Measurements from ENCODE around the gene ZNF219. TPM values are rescaled to one million over a fixed set of nuclear protein-coding genes. Genes with fewer than 3 reads are reported as not detected.

Gene ZNF219
- total and polyA plus RNA-seq, 2 of the 13 experiments (the other 11 are each of a cell fraction or from before 2014, with no cell fraction given) = 34.5 to 36.6 TPM

DNA sequence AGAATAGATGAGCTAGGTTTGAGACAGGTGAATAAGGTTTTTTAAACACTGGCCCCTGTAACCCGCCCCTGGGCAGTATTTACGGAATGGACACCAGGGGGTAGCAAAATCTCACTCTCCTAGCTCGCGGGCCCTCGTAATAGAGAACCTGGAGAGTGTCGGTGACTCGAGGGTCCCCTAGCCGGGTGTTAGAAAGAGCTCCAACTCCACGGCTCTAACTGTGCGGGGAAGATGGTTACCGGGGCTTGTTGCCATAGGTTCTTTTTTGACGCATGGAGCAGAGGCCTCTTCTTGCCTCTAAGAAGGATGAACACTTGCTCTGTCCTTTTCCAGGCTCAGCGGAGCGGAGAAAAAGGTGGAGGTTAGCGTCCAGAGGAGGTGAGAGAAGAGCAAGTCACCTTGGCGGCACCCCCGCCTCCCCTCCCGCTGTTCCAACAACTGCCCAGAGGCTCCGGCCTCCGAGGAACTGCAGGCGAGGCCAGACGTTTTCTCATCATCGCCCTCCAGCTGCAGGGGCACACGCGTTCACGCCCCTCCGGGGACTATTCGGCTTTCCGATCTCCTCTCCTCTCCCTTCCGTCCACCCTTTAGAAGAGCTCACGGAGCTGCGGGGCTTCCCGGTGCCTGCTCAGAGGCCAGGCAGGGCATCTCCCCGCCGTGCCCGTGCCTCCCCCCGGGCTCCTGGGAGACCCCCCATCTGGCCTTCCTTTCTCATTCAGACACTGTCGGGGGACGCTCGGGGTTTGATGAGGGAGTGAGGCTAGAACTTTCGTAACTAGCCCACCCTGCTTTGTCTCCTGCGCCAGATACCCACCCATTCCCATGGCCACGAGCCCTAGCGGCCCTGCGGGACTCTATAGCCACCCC is 29.7 kb downstream of the ZNF219 start (continued):
- no peak for TF ChIP-seq NFAT5 (CRISPR knock-in tag; IDR thresholded peaks at IDR 0.05)
- TF ChIP-seq, protein P1, sequence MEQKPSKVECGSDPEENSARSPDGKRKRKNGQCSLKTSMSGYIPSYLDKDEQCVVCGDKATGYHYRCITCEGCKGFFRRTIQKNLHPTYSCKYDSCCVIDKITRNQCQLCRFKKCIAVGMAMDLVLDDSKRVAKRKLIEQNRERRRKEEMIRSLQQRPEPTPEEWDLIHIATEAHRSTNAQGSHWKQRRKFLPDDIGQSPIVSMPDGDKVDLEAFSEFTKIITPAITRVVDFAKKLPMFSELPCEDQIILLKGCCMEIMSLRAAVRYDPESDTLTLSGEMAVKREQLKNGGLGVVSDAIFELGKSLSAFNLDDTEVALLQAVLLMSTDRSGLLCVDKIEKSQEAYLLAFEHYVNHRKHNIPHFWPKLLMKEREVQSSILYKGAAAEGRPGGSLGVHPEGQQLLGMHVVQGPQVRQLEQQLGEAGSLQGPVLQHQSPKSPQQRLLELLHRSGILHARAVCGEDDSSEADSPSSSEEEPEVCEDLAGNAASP (CRISPR knock-in tag; IDR thresholded peaks at IDR 0.05; ENCODE audit: borderline replicate concordance) = no peak
- no peak for TF ChIP-seq ZBTB26 (CRISPR knock-in tag; IDR thresholded peaks at IDR 0.05; ENCODE audit: borderline replicate concordance)
- TF ChIP-seq U2AF2 (IDR thresholded peaks at IDR 0.05; ENCODE audit: low read depth, low read length) = no peak
- TF ChIP-seq HNRNPK (IDR thresholded peaks at IDR 0.05; ENCODE audit: low read depth, low read length, poor library complexity, severe bottlenecking) = no peak
- no peak; the same call in 1 of the 2 replicates for TF ChIP-seq ARID4A (CRISPR knock-in tag; IDR thresholded peaks at IDR 0.05; ENCODE audit: borderline replicate concordance)
- TF ChIP-seq CEBPG (CRISPR knock-in tag; IDR thresholded peaks at IDR 0.05) = no peak
- 0 out of 2 replicates have a peak, but pooled peaks have one; percentile 67 for TF ChIP-seq ZNF546 (CRISPR knock-in tag; conservative IDR thresholded peaks at IDR 0.05)
- no peak for TF ChIP-seq ZNF530 (CRISPR knock-in tag; IDR thresholded peaks at IDR 0.05; ENCODE audit: low read depth)
- TF ChIP-seq ZNF773 (CRISPR knock-in tag; IDR thresholded peaks at IDR 0.05; ENCODE audit: borderline replicate concordance) = no peak
- no peak for TF ChIP-seq IRF1 (CRISPR knock-in tag; IDR thresholded peaks at IDR 0.05; ENCODE audit: low read depth)
- TF ChIP-seq ZNF282 (IDR thresholded peaks at IDR 0.05; ENCODE audit: partially characterized antibody) = no peak
- TF ChIP-seq, protein P2, sequence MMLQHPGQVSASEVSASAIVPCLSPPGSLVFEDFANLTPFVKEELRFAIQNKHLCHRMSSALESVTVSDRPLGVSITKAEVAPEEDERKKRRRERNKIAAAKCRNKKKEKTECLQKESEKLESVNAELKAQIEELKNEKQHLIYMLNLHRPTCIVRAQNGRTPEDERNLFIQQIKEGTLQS (CRISPR knock-in tag; IDR thresholded peaks at IDR 0.05) = 0 out of 2 replicates have a peak, but pooled peaks have one; percentile 5
- peak; percentile 34; the same call in 1 of the 2 replicates for TF ChIP-seq ZNF3 (CRISPR knock-in tag; IDR thresholded peaks at IDR 0.05)
- no peak for TF ChIP-seq RFX1 (IDR thresholded peaks at IDR 0.05)

Data from HepG2 (cell line).